ENCODE results near the gene SCTR. TPM values are rescaled to one million over a fixed set of nuclear protein-coding genes. Genes with fewer than 3 reads are reported as not detected.

SCTR gene
- total and polyA plus RNA-seq, 11 donors, result 0.28 to 2.2 (median 0.44) TPM; not detected in 2

- Histone ChIP-seq H3K4me3 (no peak overlapping the region), H3K27ac (peak overlapping the region; percentile 53 to 88 (median 77)), H3K9me3 (no peaks in the 10 kb centered on the region), H3K36me3 (no peaks in the 10 kb centered on the region), H3K27me3 (peaks cover 0 to 4% (median 0%) of the 10 kb centered on the region in 9 donors), H3K4me1 (peaks cover 0 to 90% (median 48%) of the 10 kb centered on the region in 12 donors)
- intact Hi-C loops (cut with DNase I), result no loop called here
- TF ChIP-seq, protein P1, sequence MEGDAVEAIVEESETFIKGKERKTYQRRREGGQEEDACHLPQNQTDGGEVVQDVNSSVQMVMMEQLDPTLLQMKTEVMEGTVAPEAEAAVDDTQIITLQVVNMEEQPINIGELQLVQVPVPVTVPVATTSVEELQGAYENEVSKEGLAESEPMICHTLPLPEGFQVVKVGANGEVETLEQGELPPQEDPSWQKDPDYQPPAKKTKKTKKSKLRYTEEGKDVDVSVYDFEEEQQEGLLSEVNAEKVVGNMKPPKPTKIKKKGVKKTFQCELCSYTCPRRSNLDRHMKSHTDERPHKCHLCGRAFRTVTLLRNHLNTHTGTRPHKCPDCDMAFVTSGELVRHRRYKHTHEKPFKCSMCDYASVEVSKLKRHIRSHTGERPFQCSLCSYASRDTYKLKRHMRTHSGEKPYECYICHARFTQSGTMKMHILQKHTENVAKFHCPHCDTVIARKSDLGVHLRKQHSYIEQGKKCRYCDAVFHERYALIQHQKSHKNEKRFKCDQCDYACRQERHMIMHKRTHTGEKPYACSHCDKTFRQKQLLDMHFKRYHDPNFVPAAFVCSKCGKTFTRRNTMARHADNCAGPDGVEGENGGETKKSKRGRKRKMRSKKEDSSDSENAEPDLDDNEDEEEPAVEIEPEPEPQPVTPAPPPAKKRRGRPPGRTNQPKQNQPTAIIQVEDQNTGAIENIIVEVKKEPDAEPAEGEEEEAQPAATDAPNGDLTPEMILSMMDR (IDR thresholded peaks at IDR 0.05), result no peak
- DNase-seq, result peak in 4 of 5 donors; percentile 74 to 86 (median 79)
- peak; percentile 70 to 85 (median 80) for ATAC-seq
- WGBS, 4 donors, result 50 to 56% (median 52%) methylated on average over 12 of the region's 12 CpGs
Measured at GRCh38 chr2:119485336-119486110, 38.8 kb downstream of the SCTR start.

DNA sequence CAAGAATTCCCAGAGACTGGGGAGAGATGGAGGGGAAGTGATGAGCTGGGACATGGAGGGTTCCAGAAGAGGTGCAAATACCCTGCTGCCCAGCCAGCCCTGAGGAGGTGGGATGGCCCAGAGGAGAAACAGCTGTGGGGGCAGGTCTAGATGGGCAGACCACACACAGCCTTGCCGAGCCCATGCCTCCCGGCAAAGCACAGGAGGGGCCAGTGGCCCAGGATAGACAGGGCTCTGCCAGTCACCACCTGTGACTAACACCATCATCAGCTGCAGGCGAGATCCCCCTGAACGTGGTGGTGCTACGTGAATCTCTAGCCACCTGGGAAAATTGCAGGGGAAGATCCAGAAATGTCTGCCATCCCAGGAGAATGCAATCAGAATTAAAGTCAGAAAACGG is 39.4 kb downstream of the SCTR start:
- intact Hi-C loops (cut with DNase I), result loop anchor here in 2 of 10 donors (5.0 kb wide), 1 partner anchor 112 kb away; no protein-coding TSS in a partner anchor
- peak overlapping the region in 11 of 12 donors; percentile 62 to 88 (median 78) for H3K27ac ChIP-seq
- no peaks in the 10 kb centered on the region for H3K9me3 ChIP-seq
- no peaks in the 10 kb centered on the region for H3K36me3 ChIP-seq
- H3K4me1 ChIP-seq, result peaks cover 0 to 89% (median 48%) of the 10 kb centered on the region in 12 donors
- no peak for ATAC-seq
- no peak for DNase-seq
- H3K4me3 ChIP-seq, result no peak overlapping the region
- H3K27me3 ChIP-seq, result peaks cover 0 to 4% (median 0%) of the 10 kb centered on the region in 9 donors
- TF ChIP-seq POLR2A (IDR thresholded peaks at IDR 0.05), result no peak
- WGBS, 4 donors, result 25 to 35% (median 29%) methylated on average over 6 of the region's 6 CpGs

DNA sequence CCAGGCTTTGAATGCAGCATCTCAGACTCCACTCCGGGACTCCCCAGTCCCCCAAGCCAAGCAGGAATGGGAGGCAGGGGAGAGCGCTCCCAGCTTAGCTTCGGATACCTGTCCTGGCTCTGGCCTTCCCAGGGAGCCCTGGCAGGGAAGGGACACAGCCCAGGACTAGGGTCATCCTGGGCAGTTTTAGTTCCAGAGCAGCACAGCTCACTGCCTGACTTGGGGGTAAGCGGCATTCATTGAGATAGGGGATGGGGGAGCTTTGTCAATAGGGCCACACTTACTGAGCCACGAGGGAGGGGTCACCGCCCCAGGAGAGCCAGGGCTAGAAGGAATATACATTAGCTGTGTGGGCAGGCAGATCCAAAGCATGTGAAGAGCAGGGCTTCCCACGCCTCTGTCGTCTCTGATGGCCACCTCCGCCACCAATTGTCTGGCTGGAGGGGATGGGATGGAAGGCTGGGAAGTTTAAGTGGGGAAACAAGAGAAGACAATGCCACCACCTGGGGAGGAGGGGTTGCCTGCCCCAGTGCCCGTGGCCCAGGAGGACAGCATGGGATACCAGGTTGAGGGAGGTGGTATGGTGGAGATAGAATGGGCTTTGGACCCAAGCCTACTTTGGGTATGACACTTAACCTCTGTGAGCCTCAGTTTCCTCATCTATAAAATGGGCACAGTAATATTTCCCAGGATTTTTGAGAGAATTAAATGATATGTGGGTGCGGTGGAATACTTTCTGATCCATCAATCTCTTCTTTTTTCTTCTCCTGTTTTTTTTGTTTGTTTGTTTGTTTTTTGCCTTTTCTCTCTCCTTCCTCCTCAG is 40.2 kb downstream of the SCTR start:
- DNase-seq (no peak), ATAC-seq (no peak)
- peaks cover 0 to 4% (median 0%) of the 10 kb centered on the region in 9 donors for H3K27me3 ChIP-seq
- peak overlapping the region; percentile 26 to 88 (median 77) for H3K27ac ChIP-seq
- intact Hi-C loops (cut with DNase I), result loop anchor here in 2 of 10 donors (5.0 kb wide), 1 partner anchor 113 kb away; no protein-coding TSS in a partner anchor
- no peaks in the 10 kb centered on the region for H3K36me3 ChIP-seq
- peaks cover 0 to 82% (median 44%) of the 10 kb centered on the region in 12 donors for H3K4me1 ChIP-seq
- no peak overlapping the region for H3K4me3 ChIP-seq
- TF ChIP-seq, protein P1 (IDR thresholded peaks at IDR 0.05), result no peak
- TF ChIP-seq POLR2A (IDR thresholded peaks at IDR 0.05), result no peak
- WGBS, 4 donors, result 74 to 87% (median 84%) methylated on average over 9 to 11 of the region's 11 CpGs
- H3K9me3 ChIP-seq, result no peaks in the 10 kb centered on the region

- no peak for TF ChIP-seq POLR2A (IDR thresholded peaks at IDR 0.05)
- TF ChIP-seq, protein P1 (IDR thresholded peaks at IDR 0.05), result no peak
- 33 to 49% (median 43%) methylated on average over 5 of the region's 5 CpGs for WGBS, 4 donors
- peaks cover 0 to 75% (median 40%) of the 10 kb centered on the region in 12 donors for H3K4me1 ChIP-seq
- H3K9me3 ChIP-seq, result no peaks in the 10 kb centered on the region
- H3K27me3 ChIP-seq, result peaks cover 0 to 4% (median 0%) of the 10 kb centered on the region in 9 donors
- H3K36me3 ChIP-seq, result no peaks in the 10 kb centered on the region
- H3K4me3 ChIP-seq, result no peak overlapping the region
- intact Hi-C loops (cut with DNase I), result loop anchor here in 2 of 10 donors (5.0 kb wide), 1 partner anchor 114 kb away; no protein-coding TSS in a partner anchor
- ATAC-seq, result peak in 3 of 4 donors; percentile 2 to 22 (median 10)
- H3K27ac ChIP-seq, result peak overlapping the region in 11 of 12 donors; percentile 26 to 88 (median 76)
- DNase-seq, result peak in 2 of 5 donors; percentile 14 to 45
Measured at GRCh38 chr2:119483395-119483753, 40.9 kb downstream of the SCTR start.

All from heart left ventricle (tissue), 16 donors.